GM12878 (cell line): ENCODE measurements around the gene ANKRD13A. TPM values are rescaled to one million over a fixed set of nuclear protein-coding genes. Genes with fewer than 3 reads are reported as not detected.

Experiments used
- HDAC2 ChIP-seq: fragments of 200-600 bp; sonication (generic); IDR thresholded peaks from 2 replicates; pipeline ENCODE4 v1.6.1; 2017
- KDM1A ChIP-seq: fragments of 200-600 bp; sonication (generic); IDR thresholded peaks from 2 replicates; pipeline ENCODE4 v1.6.1; 2016; ENCODE audit warnings: borderline replicate concordance
- MEF2A ChIP-seq: IDR thresholded peaks from 2 replicates; pipeline ENCODE4 v1.6.1; 2011; ENCODE audit warnings: low read depth, mild to moderate bottlenecking, low read length, moderate library complexity; ENCODE audit not compliant: insufficient read depth
- MTA3 ChIP-seq: IDR thresholded peaks from 2 replicates; pipeline ENCODE4 v1.6.1; 2012; ENCODE audit warnings: low read length, inconsistent platforms, borderline replicate concordance
- RELB ChIP-seq: fragments of 450-650 bp; IDR thresholded peaks from 2 replicates; pipeline ENCODE4 v1.6.1; 2017; ENCODE audit warnings: low read depth, mild to moderate bottlenecking, moderate library complexity
- ZNF217 ChIP-seq: fragments of 450-650 bp; IDR thresholded peaks from 2 replicates; pipeline ENCODE4 v1.6.1; 2017; ENCODE audit warnings: antibody characterized with exemption, mild to moderate bottlenecking
- ZNF592 ChIP-seq: fragments of 450-650 bp; IDR thresholded peaks from 2 replicates; pipeline ENCODE4 v1.6.1; 2017; ENCODE audit warnings: mild to moderate bottlenecking, moderate library complexity
- polyA plus RNA-seq, 11 experiments: library from polyadenylated mRNA; depleted of rRNA in 4 of 11; unstranded in 6 of 11; stranded (reverse) in 5 of 11; fragments of >200 nt; fragmentation: Nextera tagmentation in 4 of 11; fragmentation: Illumina TruSeq in 1 of 11; extraction: Ambion mirVana in 4 of 11; extraction: Trizol in 1 of 11; gene quantifications; 1 replicate in 1 of 11; 2 replicates in 10 of 11; pipeline versions ENCODE4 v1.2.1 to v1.2.3, GENCODE V29; 2011 to 2016; ENCODE audit warnings: inconsistent platforms in 2 of 11, missing spikeins in 2 of 11, low read depth in 1 of 11
- total RNA-seq, 4 experiments: library from RNA; depleted of rRNA in 3 of 4; stranded (reverse); fragments of >200 nt in 3 of 4; fragmentation: Illumina TruSeq in 1 of 4; extraction: Trizol in 1 of 4; gene quantifications; 2 replicates each; pipeline versions ENCODE4 v1.2.1 to v1.2.3, GENCODE V29; 2013 to 2021

The ANKRD13A gene
- total and polyA plus RNA-seq, 10 of the 15 experiments (the other 5 are each of a cell fraction or from before 2014, with no cell fraction given) = 10.2 to 93.4 (median 76.5) TPM

GRCh38 chr12:110079477-110080400, 80.5 kb downstream of the ANKRD13A start (continued):
- TF ChIP-seq ZNF592 = no peak
- no peak for TF ChIP-seq HDAC2
- no peak for TF ChIP-seq KDM1A
- TF ChIP-seq MEF2A = peak; percentile 96
- TF ChIP-seq ZNF217 = no peak
- TF ChIP-seq MTA3 = no peak; the same call in 1 of the 2 replicates
- peak; percentile 50 for TF ChIP-seq RELB
